ENCODE measurements around the gene DPP6. TPM values are rescaled to one million over a fixed set of nuclear protein-coding genes. Genes with fewer than 3 reads are reported as not detected.

Gene DPP6
- total RNA-seq, 1 experiment from 2014 or later = not detected

DNA sequence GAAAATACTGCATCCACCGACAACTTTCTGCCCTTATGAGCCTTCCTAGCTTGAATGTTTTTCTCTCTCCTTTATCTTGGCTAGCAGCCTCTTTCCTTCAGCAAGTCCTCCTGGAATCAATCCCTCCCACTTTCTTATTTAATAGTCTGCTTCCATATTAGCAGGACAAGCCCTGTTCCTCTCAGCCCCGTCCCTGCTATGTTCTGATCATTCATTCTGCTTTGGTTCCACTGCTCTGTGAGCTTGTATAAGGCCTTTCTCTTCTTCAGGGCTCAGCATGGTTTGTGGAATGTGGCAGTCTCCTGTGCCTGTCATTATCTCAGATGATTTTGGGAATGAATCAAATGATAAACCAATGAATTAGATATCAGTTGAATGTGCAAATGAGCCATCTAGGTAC lies 420.1 kb downstream of the DPP6 start (continued):
- TF ChIP-seq TEAD1 (CRISPR knock-in tag; IDR thresholded peaks at IDR 0.05) = no peak
- TF ChIP-seq, protein P1, sequence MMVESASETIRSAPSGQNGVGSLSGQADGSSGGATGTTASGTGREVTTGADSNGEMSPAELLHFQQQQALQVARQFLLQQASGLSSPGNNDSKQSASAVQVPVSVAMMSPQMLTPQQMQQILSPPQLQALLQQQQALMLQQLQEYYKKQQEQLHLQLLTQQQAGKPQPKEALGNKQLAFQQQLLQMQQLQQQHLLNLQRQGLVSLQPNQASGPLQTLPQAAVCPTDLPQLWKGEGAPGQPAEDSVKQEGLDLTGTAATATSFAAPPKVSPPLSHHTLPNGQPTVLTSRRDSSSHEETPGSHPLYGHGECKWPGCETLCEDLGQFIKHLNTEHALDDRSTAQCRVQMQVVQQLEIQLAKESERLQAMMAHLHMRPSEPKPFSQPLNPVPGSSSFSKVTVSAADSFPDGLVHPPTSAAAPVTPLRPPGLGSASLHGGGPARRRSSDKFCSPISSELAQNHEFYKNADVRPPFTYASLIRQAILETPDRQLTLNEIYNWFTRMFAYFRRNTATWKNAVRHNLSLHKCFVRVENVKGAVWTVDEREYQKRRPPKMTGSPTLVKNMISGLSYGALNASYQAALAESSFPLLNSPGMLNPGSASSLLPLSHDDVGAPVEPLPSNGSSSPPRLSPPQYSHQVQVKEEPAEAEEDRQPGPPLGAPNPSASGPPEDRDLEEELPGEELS (CRISPR knock-in tag; IDR thresholded peaks at IDR 0.05) = no peak
- no peak for TF ChIP-seq ZNF232 (CRISPR knock-in tag; IDR thresholded peaks at IDR 0.05)

DNA sequence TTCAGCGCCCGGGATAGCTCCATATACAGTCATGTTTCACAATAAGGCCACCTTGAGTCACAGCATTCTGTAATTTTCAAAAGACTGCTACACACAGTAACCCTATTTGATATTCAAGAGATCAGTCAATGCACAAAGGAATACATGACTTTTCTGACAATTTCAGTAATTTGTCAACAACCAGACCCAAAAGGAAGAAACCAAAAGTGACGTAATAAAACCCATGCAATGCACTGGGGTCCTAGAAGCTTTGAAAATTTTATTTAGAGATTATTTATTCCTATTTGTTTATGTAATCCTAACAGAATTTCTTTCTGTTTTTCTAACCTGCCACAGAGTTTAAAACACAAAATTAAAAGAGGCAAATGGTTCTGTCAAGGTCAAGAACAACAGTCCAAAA lies 421.2 kb downstream of the DPP6 start:
- Mint-ChIP-seq H3K4me3 (no peak overlapping the region), H3K36me3 (peaks cover 83% of the 10 kb centered on the region), H3K9me3 (peaks cover 92% of the 10 kb centered on the region), H3K27me3 (ENCODE audit: low read depth) (peaks cover 25% of the 10 kb centered on the region), H3K4me1 (no peaks in the 10 kb centered on the region), H3K27ac (no peak overlapping the region)
- DNase-seq (ENCODE audit: low spot score) = no peak
- TF ChIP-seq ESRRA (CRISPR knock-in tag; IDR thresholded peaks at IDR 0.05; ENCODE audit: borderline replicate concordance) (no peak), ZNF423 (CRISPR knock-in tag; IDR thresholded peaks at IDR 0.05) (no peak), TEAD4 (CRISPR knock-in tag; IDR thresholded peaks at IDR 0.05) (no peak), NFATC4 (CRISPR knock-in tag; IDR thresholded peaks at IDR 0.05) (no peak), ZNF396 (CRISPR knock-in tag; IDR thresholded peaks at IDR 0.05; ENCODE audit: borderline replicate concordance) (no peak), ATF1 (CRISPR knock-in tag; IDR thresholded peaks at IDR 0.05) (no peak), OVOL2 (CRISPR knock-in tag; IDR thresholded peaks at IDR 0.05; ENCODE audit: borderline replicate concordance) (no peak), NR1H2 (CRISPR knock-in tag; IDR thresholded peaks at IDR 0.05) (no peak), FOXP1 (CRISPR knock-in tag; IDR thresholded peaks at IDR 0.05; ENCODE audit: borderline replicate concordance) (no peak), RORB (CRISPR knock-in tag; IDR thresholded peaks at IDR 0.05) (no peak), ZNF263 (CRISPR knock-in tag; IDR thresholded peaks at IDR 0.05; ENCODE audit: low read depth) (no peak), ZNF121 (CRISPR knock-in tag; IDR thresholded peaks at IDR 0.05) (no peak), JUN (CRISPR knock-in tag; IDR thresholded peaks at IDR 0.05) (no peak), JAZF1 (CRISPR knock-in tag; IDR thresholded peaks at IDR 0.05) (no peak)
- TF ChIP-seq, protein P2, sequence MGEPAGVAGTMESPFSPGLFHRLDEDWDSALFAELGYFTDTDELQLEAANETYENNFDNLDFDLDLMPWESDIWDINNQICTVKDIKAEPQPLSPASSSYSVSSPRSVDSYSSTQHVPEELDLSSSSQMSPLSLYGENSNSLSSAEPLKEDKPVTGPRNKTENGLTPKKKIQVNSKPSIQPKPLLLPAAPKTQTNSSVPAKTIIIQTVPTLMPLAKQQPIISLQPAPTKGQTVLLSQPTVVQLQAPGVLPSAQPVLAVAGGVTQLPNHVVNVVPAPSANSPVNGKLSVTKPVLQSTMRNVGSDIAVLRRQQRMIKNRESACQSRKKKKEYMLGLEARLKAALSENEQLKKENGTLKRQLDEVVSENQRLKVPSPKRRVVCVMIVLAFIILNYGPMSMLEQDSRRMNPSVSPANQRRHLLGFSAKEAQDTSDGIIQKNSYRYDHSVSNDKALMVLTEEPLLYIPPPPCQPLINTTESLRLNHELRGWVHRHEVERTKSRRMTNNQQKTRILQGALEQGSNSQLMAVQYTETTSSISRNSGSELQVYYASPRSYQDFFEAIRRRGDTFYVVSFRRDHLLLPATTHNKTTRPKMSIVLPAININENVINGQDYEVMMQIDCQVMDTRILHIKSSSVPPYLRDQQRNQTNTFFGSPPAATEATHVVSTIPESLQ (CRISPR knock-in tag; IDR thresholded peaks at IDR 0.05) = no peak
- TF ChIP-seq, protein P3, sequence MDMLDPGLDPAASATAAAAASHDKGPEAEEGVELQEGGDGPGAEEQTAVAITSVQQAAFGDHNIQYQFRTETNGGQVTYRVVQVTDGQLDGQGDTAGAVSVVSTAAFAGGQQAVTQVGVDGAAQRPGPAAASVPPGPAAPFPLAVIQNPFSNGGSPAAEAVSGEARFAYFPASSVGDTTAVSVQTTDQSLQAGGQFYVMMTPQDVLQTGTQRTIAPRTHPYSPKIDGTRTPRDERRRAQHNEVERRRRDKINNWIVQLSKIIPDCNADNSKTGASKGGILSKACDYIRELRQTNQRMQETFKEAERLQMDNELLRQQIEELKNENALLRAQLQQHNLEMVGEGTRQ (CRISPR knock-in tag; IDR thresholded peaks at IDR 0.05) = no peak
- TF ChIP-seq, protein P4, sequence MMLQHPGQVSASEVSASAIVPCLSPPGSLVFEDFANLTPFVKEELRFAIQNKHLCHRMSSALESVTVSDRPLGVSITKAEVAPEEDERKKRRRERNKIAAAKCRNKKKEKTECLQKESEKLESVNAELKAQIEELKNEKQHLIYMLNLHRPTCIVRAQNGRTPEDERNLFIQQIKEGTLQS (CRISPR knock-in tag; conservative IDR thresholded peaks at IDR 0.05) = no peak
- ChIA-PET POLR2A (no interaction called here), CTCF (no interaction called here)
- no peak for ATAC-seq

DNA sequence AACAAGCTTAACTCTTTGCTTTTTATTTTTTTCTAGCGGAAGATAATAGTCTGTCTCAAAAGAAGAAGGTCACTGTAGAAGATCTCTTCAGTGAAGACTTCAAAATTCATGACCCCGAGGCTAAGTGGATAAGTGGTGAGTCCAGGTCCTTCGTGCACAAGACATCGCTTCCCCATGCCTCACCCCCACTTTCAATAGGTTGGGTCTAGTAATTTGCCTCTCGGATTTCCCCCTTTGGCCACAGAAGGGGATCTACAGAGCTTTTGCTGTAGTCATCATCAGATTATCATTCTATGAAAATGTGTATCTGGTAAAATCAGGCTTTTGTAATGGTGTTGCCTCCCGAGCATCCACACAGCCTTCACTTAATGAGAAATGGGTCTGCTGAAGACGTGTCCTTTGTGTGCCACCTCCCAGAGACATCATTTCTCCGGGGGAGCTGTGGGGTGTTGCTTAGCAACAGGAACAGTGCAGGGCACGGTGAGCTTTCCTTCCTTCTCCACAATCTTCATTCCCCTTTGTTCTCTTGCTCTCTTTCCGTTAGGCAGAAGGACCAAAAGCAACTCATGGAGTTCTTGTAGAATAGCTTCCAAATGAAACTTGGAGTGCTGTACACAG lies 422.8 kb downstream of the DPP6 start:
- H3K4me3 Mint-ChIP-seq = no peak overlapping the region
- H3K36me3 Mint-ChIP-seq = peaks cover 73% of the 10 kb centered on the region
- no peak overlapping the region for H3K27ac Mint-ChIP-seq
- CTCF ChIA-PET = no interaction called here
- no peaks in the 10 kb centered on the region for H3K4me1 Mint-ChIP-seq
- no peak for DNase-seq (ENCODE audit: low spot score)
- peaks cover 17% of the 10 kb centered on the region for H3K27me3 Mint-ChIP-seq (ENCODE audit: low read depth)
- peaks cover 83% of the 10 kb centered on the region for H3K9me3 Mint-ChIP-seq
- no peak for ATAC-seq
- POLR2A ChIA-PET = no interaction called here
- TF ChIP-seq MXD4 (CRISPR knock-in tag; IDR thresholded peaks at IDR 0.05; ENCODE audit: borderline replicate concordance) = no peak
- no peak for TF ChIP-seq FOXP1 (CRISPR knock-in tag; IDR thresholded peaks at IDR 0.05; ENCODE audit: borderline replicate concordance)
- TF ChIP-seq, protein P5, sequence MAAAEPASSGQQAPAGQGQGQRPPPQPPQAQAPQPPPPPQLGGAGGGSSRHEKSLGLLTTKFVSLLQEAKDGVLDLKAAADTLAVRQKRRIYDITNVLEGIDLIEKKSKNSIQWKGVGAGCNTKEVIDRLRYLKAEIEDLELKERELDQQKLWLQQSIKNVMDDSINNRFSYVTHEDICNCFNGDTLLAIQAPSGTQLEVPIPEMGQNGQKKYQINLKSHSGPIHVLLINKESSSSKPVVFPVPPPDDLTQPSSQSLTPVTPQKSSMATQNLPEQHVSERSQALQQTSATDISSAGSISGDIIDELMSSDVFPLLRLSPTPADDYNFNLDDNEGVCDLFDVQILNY (CRISPR knock-in tag; IDR thresholded peaks at IDR 0.05) = no peak
- no peak for TF ChIP-seq SMAD3 (CRISPR knock-in tag; IDR thresholded peaks at IDR 0.05; ENCODE audit: borderline replicate concordance)
- TF ChIP-seq, protein P6, sequence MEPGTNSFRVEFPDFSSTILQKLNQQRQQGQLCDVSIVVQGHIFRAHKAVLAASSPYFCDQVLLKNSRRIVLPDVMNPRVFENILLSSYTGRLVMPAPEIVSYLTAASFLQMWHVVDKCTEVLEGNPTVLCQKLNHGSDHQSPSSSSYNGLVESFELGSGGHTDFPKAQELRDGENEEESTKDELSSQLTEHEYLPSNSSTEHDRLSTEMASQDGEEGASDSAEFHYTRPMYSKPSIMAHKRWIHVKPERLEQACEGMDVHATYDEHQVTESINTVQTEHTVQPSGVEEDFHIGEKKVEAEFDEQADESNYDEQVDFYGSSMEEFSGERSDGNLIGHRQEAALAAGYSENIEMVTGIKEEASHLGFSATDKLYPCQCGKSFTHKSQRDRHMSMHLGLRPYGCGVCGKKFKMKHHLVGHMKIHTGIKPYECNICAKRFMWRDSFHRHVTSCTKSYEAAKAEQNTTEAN (CRISPR knock-in tag; IDR thresholded peaks at IDR 0.05) = no peak
- TF ChIP-seq TEAD4 (CRISPR knock-in tag; IDR thresholded peaks at IDR 0.05) = no peak
- TF ChIP-seq, protein P7, sequence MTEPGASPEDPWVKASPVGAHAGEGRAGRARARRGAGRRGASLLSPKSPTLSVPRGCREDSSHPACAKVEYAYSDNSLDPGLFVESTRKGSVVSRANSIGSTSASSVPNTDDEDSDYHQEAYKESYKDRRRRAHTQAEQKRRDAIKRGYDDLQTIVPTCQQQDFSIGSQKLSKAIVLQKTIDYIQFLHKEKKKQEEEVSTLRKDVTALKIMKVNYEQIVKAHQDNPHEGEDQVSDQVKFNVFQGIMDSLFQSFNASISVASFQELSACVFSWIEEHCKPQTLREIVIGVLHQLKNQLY (CRISPR knock-in tag; IDR thresholded peaks at IDR 0.05) = no peak
